ENCODE measurements around the gene UTP25.

DNA sequence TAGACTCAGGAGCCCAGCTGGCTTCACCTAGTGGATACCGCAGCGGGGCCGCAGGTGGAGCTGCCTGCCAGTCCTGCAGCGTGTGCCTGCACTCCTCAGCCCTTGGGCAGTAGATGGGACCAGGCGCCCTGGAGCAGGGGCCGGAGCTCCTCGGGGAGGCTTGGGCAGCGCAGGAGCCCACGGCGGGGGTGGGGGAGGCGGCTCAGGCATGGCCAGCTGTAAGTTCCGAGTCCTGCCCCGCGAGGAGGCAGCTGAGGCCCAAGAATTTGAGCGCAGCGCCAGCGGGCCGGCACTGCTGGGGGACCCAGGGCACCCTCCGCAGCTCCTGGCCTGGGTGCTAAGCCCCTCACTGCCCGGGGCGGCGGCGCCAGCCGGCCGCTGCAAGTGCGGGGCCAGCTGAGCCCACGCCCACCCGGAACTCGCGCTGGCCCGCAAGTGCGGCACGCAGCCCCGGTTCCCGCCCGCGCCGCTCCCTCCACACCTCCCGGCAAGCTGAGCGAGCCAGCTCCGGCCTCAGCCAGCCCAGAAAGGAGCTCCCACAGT, 30.9 kb downstream of the UTP25 start:
- TF ChIP-seq, protein P1, sequence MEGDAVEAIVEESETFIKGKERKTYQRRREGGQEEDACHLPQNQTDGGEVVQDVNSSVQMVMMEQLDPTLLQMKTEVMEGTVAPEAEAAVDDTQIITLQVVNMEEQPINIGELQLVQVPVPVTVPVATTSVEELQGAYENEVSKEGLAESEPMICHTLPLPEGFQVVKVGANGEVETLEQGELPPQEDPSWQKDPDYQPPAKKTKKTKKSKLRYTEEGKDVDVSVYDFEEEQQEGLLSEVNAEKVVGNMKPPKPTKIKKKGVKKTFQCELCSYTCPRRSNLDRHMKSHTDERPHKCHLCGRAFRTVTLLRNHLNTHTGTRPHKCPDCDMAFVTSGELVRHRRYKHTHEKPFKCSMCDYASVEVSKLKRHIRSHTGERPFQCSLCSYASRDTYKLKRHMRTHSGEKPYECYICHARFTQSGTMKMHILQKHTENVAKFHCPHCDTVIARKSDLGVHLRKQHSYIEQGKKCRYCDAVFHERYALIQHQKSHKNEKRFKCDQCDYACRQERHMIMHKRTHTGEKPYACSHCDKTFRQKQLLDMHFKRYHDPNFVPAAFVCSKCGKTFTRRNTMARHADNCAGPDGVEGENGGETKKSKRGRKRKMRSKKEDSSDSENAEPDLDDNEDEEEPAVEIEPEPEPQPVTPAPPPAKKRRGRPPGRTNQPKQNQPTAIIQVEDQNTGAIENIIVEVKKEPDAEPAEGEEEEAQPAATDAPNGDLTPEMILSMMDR (IDR thresholded peaks at IDR 0.05): no peak
- TF ChIP-seq ZFX (IDR thresholded peaks at IDR 0.05; ENCODE audit: borderline replicate concordance): no peak

All from 22Rv1 (cell line).